CD14-positive monocyte (primary cell): ENCODE results near the gene MYO7B. TPM values are rescaled to one million over a fixed set of nuclear protein-coding genes. Genes with fewer than 3 reads are reported as not detected.

Source experiments
- DNase-seq, 3 donors: peaks; one replicate each; pipeline ENCODE4 v3.0.0-alpha.2; 2011 to 2022
- H2AFZ ChIP-seq: 2 replicates; pipeline ENCODE4 v1.6.0; 2012; ENCODE audit warnings: mild to moderate bottlenecking, low read depth, low read length, inconsistent platforms; ENCODE audit not compliant: insufficient read depth, poor library complexity, severe bottlenecking
- H3K27ac ChIP-seq, 2 donors: 1 replicate in 1 of 2; 2 replicates in 1 of 2; pipeline ENCODE4 v1.5.1; 2012 to 2013; ENCODE audit warnings: low read length in 2 of 2, control low read depth in 1 of 2, inconsistent platforms in 1 of 2, low read depth in 1 of 2, mild to moderate bottlenecking in 1 of 2
- H3K27me3 ChIP-seq, 2 donors: one replicate each; pipeline versions ENCODE4 v1.6.0 to v1.6.1; 2011 to 2013; ENCODE audit warnings: low read length in 2 of 2; ENCODE audit not compliant: control insufficient read depth in 2 of 2, insufficient read depth in 2 of 2
- H3K36me3 ChIP-seq, 2 donors: replicated peaks in 1 of 2; 1 replicate in 1 of 2; 2 replicates in 1 of 2; pipeline versions ENCODE4 v1.5.1 to v1.6.1; 2012 to 2013; ENCODE audit warnings: low read length in 2 of 2, control low read depth in 1 of 2, inconsistent platforms in 1 of 2, mild to moderate bottlenecking in 1 of 2; ENCODE audit not compliant: insufficient read depth in 2 of 2, control insufficient read depth in 1 of 2
- H3K4me1 ChIP-seq, 2 donors: 1 replicate in 1 of 2; 2 replicates in 1 of 2; pipeline versions ENCODE4 v1.5.1 to v1.6.1; 2012 to 2013; ENCODE audit warnings: low read length in 2 of 2, control low read depth in 1 of 2, inconsistent platforms in 1 of 2, mild to moderate bottlenecking in 1 of 2, moderate library complexity in 1 of 2; ENCODE audit not compliant: insufficient read depth in 2 of 2, control insufficient read depth in 1 of 2
- H3K4me2 ChIP-seq: replicated peaks from 2 replicates; pipeline ENCODE3; 2012; ENCODE audit warnings: low read length, moderate library complexity, mild to moderate bottlenecking; ENCODE audit not compliant: poor library complexity, severe bottlenecking; ENCODE audit errors: extremely low read depth
- H3K4me3 ChIP-seq, 3 experiments: fragments of 200-600 bp in 1 of 3; sonication (generic) in 1 of 3; replicated peaks in 1 of 3; 1 replicate in 2 of 3; 2 replicates in 1 of 3; pipeline ENCODE4 v1.5.1; 2011 to 2013; ENCODE audit warnings: low read length in 3 of 3, mild to moderate bottlenecking in 3 of 3, control low read depth in 2 of 3, low read depth in 2 of 3, inconsistent platforms in 1 of 3, moderate library complexity in 1 of 3
- H3K79me2 ChIP-seq: 2 replicates; pipeline ENCODE4 v1.6.0; 2012; ENCODE audit warnings: mild to moderate bottlenecking, control low read depth, inconsistent platforms, low read length, moderate library complexity; ENCODE audit not compliant: insufficient read depth
- H3K9ac ChIP-seq: 2 replicates; pipeline ENCODE4 v1.6.0; 2017; ENCODE audit warnings: low read length, mild to moderate bottlenecking; ENCODE audit not compliant: insufficient read depth, poor library complexity, severe bottlenecking
- H3K9me3 ChIP-seq, 2 donors: replicated peaks in 1 of 2; 1 replicate in 1 of 2; 2 replicates in 1 of 2; pipeline versions ENCODE4 v1.5.1 to v1.6.1; 2012 to 2013; ENCODE audit warnings: low read length in 2 of 2, control low read depth in 1 of 2; ENCODE audit not compliant: control insufficient read depth in 1 of 2, insufficient read depth in 1 of 2
- H4K20me1 ChIP-seq: 2 replicates; pipeline ENCODE4 v1.6.0; 2012; ENCODE audit warnings: mild to moderate bottlenecking, low read length, control low read depth, moderate library complexity; ENCODE audit not compliant: insufficient read depth
- H3K27ac Mint-ChIP-seq, 7 donors: one replicate each; pipeline ENCODE4 v1.8.0; 2020; ENCODE audit warnings: mild to moderate bottlenecking in 7 of 7, mixed read lengths in 7 of 7, moderate library complexity in 6 of 7, inconsistent platforms in 2 of 7
- H3K27me3 Mint-ChIP-seq, 3 donors: one replicate each; pipeline ENCODE4 v1.8.0; 2021 to 2022; ENCODE audit warnings: low read depth in 3 of 3, mild to moderate bottlenecking in 3 of 3, mixed read lengths in 3 of 3, moderate library complexity in 3 of 3, inconsistent platforms in 1 of 3
- H3K36me3 Mint-ChIP-seq, 2 donors: one replicate each; pipeline ENCODE4 v1.8.0; 2020; ENCODE audit warnings: mixed read lengths in 2 of 2, inconsistent platforms in 1 of 2, mild to moderate bottlenecking in 1 of 2
- H3K4me1 Mint-ChIP-seq: one replicate; pipeline ENCODE4 v1.8.0; 2020; ENCODE audit warnings: mild to moderate bottlenecking, mixed read lengths
- H3K4me3 Mint-ChIP-seq, 2 donors: one replicate each; pipeline ENCODE4 v1.8.0; 2020; ENCODE audit warnings: mild to moderate bottlenecking in 2 of 2, mixed read lengths in 2 of 2, moderate library complexity in 1 of 2
- H3K9me3 Mint-ChIP-seq, 7 donors: one replicate each; pipeline ENCODE4 v1.8.0; 2020 to 2022; ENCODE audit warnings: mixed read lengths in 7 of 7, mild to moderate bottlenecking in 6 of 7, moderate library complexity in 6 of 7, inconsistent platforms in 2 of 7
- WGBS: methylation state at CpG from one replicate; pipeline ENCODE4 v1.1.5; 2013; ENCODE audit warnings: missing lambda C conversion rate; ENCODE audit not compliant: insufficient coverage; 5-methylcytosine and 5-hydroxymethylcytosine counted together
- intact Hi-C, 2 donors: fragments of 100-400 bp; cut with micrococcal nuclease; formaldehyde crosslinking; loops; one replicate each; pipeline versions ENCODE4 v1.15.0 to v1.15.1; 2023
- polyA plus RNA-seq, 3 donors: library from polyadenylated mRNA; depleted of rRNA in 1 of 3; unstranded in 2 of 3; stranded (reverse) in 1 of 3; fragments of 300-500 nt in 2 of 3; fragments of >200 nt in 1 of 3; fragmentation: Illumina TruSeq in 2 of 3; gene quantifications; 1 replicate in 2 of 3; 2 replicates in 1 of 3; pipeline ENCODE4 v1.2.3, GENCODE V29; 2012 to 2021
- TF ChIP-seq, protein P1 (sequence below): fragments of 200-600 bp; IDR thresholded peaks from one replicate; pipeline ENCODE4 v1.8.0; 2022; ENCODE audit warnings: antibody characterized with exemption, mild to moderate bottlenecking

Gene MYO7B
- polyA plus RNA-seq, 3 donors: 7.3 to 9.8 (median 9.0) TPM

DNA sequence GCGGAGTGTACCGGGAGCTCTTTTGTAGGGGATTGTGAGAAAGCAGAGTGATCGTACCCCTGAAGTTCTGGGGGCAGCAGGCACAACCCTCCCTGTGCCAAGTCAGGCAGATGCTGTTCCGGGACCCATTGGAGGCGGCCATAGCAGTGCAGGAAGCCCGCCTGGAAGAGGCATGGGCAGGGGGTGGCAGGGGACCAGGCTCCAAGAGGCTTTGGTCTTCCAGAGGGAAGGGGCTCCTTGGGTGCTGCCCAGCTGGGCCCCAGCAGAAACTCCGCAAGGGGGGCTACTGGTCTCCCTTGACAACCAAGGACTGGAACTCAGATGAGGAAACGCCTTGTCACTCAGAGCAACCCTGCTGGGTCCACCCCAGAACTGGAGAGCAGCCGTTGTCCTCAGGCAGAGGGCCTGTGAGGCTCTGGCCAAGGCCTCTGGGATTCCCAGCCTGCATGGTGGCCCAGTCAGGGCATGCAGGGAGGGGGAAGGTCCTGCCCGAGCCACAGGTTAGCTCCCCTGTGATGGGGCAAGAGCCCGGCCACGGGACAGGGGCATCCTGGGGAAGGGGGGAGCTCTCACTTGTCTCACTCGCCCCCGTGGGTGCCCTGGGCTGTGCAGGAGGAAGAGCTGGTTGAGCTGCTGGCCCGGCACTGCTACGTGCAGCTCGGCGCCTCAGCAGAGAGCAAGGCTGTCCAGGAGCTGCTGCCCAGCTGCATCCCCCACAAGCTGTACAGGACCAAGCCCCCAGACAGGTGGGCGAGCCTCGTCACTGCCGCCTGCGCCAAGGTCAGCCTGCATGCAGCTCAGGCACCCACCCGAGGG, 89.5 kb downstream of the MYO7B start:
- H3K4me1 ChIP-seq: peaks cover 9 to 10% of the 10 kb centered on the region in 2 donors

DNA sequence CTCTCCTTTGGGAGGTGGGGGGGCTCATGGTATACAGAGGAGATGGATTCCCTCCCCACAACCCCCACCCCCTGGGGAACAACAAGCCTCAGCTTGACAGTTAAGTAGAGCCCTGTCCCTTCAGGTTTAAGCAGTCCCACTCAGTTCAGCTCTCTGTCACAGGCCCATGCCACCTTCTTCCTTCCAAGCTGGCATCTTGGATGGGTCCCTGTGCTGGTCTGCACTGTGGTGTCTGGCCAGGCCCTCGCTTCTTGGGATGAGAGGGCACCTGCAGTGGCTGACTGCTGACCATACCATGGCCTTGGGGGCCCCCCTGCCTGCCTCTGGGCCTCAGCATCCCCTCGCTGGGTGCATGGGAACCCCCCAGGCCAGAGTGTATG, 90.1 kb downstream of the MYO7B start:
- Histone ChIP-seq H3K4me3 (no peak overlapping the region), H4K20me1 (no peaks in the 10 kb centered on the region), H3K4me1 (peaks cover 15 to 16% of the 10 kb centered on the region in 2 donors), H3K27ac (no peak overlapping the region), H3K9me3 (no peaks in the 10 kb centered on the region), H3K27me3 (no peaks in the 10 kb centered on the region), H3K9ac (no peak overlapping the region), H3K79me2 (no peaks in the 10 kb centered on the region), H2AFZ (no peak overlapping the region), H3K36me3 (no peaks in the 10 kb centered on the region), H3K4me2 (no peak overlapping the region)
- Mint-ChIP-seq H3K9me3 (no peaks in the 10 kb centered on the region), H3K36me3 (no peaks in the 10 kb centered on the region), H3K4me1 (peaks cover 25% of the 10 kb centered on the region), H3K27me3 (peaks cover 0 to 14% (median 4%) of the 10 kb centered on the region in 3 donors), H3K4me3 (no peak overlapping the region), H3K27ac (no peak overlapping the region)
- no peak for DNase-seq
- intact Hi-C loops: no loop called here
- TF ChIP-seq, protein P1, sequence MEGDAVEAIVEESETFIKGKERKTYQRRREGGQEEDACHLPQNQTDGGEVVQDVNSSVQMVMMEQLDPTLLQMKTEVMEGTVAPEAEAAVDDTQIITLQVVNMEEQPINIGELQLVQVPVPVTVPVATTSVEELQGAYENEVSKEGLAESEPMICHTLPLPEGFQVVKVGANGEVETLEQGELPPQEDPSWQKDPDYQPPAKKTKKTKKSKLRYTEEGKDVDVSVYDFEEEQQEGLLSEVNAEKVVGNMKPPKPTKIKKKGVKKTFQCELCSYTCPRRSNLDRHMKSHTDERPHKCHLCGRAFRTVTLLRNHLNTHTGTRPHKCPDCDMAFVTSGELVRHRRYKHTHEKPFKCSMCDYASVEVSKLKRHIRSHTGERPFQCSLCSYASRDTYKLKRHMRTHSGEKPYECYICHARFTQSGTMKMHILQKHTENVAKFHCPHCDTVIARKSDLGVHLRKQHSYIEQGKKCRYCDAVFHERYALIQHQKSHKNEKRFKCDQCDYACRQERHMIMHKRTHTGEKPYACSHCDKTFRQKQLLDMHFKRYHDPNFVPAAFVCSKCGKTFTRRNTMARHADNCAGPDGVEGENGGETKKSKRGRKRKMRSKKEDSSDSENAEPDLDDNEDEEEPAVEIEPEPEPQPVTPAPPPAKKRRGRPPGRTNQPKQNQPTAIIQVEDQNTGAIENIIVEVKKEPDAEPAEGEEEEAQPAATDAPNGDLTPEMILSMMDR: no peak
- WGBS: 95% methylated on average over 2 of the region's 2 CpGs

More for the DNA sequence above, 89.5 kb downstream of the MYO7B start:
- no peaks in the 10 kb centered on the region for H3K9me3 ChIP-seq
- no peaks in the 10 kb centered on the region for H3K9me3 Mint-ChIP-seq
- H3K4me1 Mint-ChIP-seq: peaks cover 19% of the 10 kb centered on the region
- no peak for DNase-seq
- H3K36me3 ChIP-seq: no peaks in the 10 kb centered on the region
- 89% methylated on average over 13 of the region's 23 CpGs for WGBS
- no peaks in the 10 kb centered on the region for H3K36me3 Mint-ChIP-seq
- H3K9ac ChIP-seq: no peak overlapping the region
- no peak overlapping the region for H3K4me3 Mint-ChIP-seq
- no peak overlapping the region for H3K27ac Mint-ChIP-seq
- intact Hi-C loops: no loop called here
- no peaks in the 10 kb centered on the region for H3K27me3 ChIP-seq
- TF ChIP-seq, protein P1: no peak
- H3K79me2 ChIP-seq: no peaks in the 10 kb centered on the region
- H3K4me2 ChIP-seq: no peak overlapping the region
- no peaks in the 10 kb centered on the region for H4K20me1 ChIP-seq
- no peak overlapping the region for H3K4me3 ChIP-seq
- H3K27me3 Mint-ChIP-seq: peaks cover 0 to 14% (median 4%) of the 10 kb centered on the region in 3 donors
- H3K27ac ChIP-seq: no peak overlapping the region
- H2AFZ ChIP-seq: no peak overlapping the region
